HEK293 (cell line): ENCODE measurements around the gene ATF6.

Experiments
- CTCF ChIA-PET: fragments of 350-600 bp; formaldehyde crosslinking; extraction: SDS; loops from one replicate; lab custom pipeline; 2021; ENCODE audit warnings: antibody characterized with exemption; lab: Yijun Ruan, JAX
- POLR2A ChIA-PET: fragments of 300-600 bp; formaldehyde crosslinking; extraction: SDS; loops from one replicate; lab custom pipeline; 2020; ENCODE audit warnings: antibody characterized with exemption, inconsistent platforms; lab: Yijun Ruan, JAX
- H3K27ac ChIP-seq: fragments of 200-500 bp; sonication (Bioruptor generic); 2 replicates; pipeline ENCODE4 v1.5.1; 2014; ENCODE audit warnings: low read depth, low read length, control low read depth, inconsistent platforms; ENCODE audit errors: extremely low read depth
- H3K36me3 ChIP-seq, 2 experiments: fragments of 200-500 bp in 1 of 2; sonication (Bioruptor generic) in 1 of 2; 1 replicate in 1 of 2; 2 replicates in 1 of 2; pipeline ENCODE4 v1.5.1; 2014 to 2017; ENCODE audit warnings: inconsistent platforms in 2 of 2, low read length in 2 of 2; ENCODE audit not compliant: control insufficient read depth in 2 of 2, insufficient read depth in 1 of 2
- H3K4me1 ChIP-seq: fragments of 200-500 bp; sonication (Bioruptor generic); 2 replicates; pipeline ENCODE4 v1.5.1; 2014; ENCODE audit warnings: mild to moderate bottlenecking, low read length, inconsistent platforms; ENCODE audit not compliant: control insufficient read depth, insufficient read depth
- H3K4me3 ChIP-seq: 2 replicates; pipeline ENCODE4 v1.5.1; 2011; ENCODE audit warnings: low read depth, mild to moderate bottlenecking, control low read depth, low read length, moderate library complexity
- H3K9me3 ChIP-seq: fragments of 200-500 bp; sonication (Bioruptor generic); 2 replicates; pipeline ENCODE4 v1.5.1; 2014; ENCODE audit warnings: low read depth, low read length, inconsistent platforms; ENCODE audit not compliant: control insufficient read depth, insufficient read depth
- BCL11A ChIP-seq: fragments of 450-650 bp; formaldehyde crosslinking; IDR thresholded peaks from 2 replicates; pipeline ENCODE4 v1.5.1; 2016; ENCODE audit warnings: low read depth, missing biosample characterization, missing genetic modification characterization
- FEZF1 ChIP-seq: fragments of 450-650 bp; formaldehyde crosslinking; IDR thresholded peaks from 2 replicates; pipeline ENCODE4 v1.5.1; 2016; ENCODE audit warnings: missing biosample characterization, missing genetic modification characterization
- HIC1 ChIP-seq: fragments of 450-650 bp; formaldehyde crosslinking; IDR thresholded peaks from 2 replicates; pipeline ENCODE4 v1.5.1; 2016; ENCODE audit warnings: missing biosample characterization, missing genetic modification characterization
- PRDM6 ChIP-seq: fragments of 450-650 bp; formaldehyde crosslinking; IDR thresholded peaks from 2 replicates; pipeline ENCODE4 v1.5.1; 2017; ENCODE audit warnings: missing biosample characterization, missing genetic modification characterization
- TCF7L2 ChIP-seq: IDR thresholded peaks from 2 replicates; pipeline ENCODE4 v1.6.1; 2011; ENCODE audit warnings: low read depth, mild to moderate bottlenecking, inconsistent platforms, low read length, moderate library complexity, borderline replicate concordance
- YY2 ChIP-seq: fragments of 450-650 bp; formaldehyde crosslinking; IDR thresholded peaks from 2 replicates; pipeline ENCODE4 v1.5.1; 2016; ENCODE audit warnings: missing biosample characterization, missing genetic modification characterization
- ZBTB1 ChIP-seq: fragments of 450-650 bp; formaldehyde crosslinking; IDR thresholded peaks from 2 replicates; pipeline ENCODE4 v1.5.1; 2016; ENCODE audit warnings: missing biosample characterization, missing genetic modification characterization
- ZEB2 ChIP-seq: fragments of 450-650 bp; formaldehyde crosslinking; IDR thresholded peaks from 2 replicates; pipeline ENCODE4 v1.5.1; 2016; ENCODE audit warnings: missing biosample characterization, missing genetic modification characterization
- ZFP3 ChIP-seq: fragments of 450-650 bp; formaldehyde crosslinking; IDR thresholded peaks from 2 replicates; pipeline ENCODE4 v1.5.1; 2016; ENCODE audit warnings: low read depth, missing biosample characterization, missing genetic modification characterization
- ZFP41 ChIP-seq: fragments of 450-650 bp; formaldehyde crosslinking; IDR thresholded peaks from 2 replicates; pipeline ENCODE4 v1.5.1; 2016; ENCODE audit warnings: missing biosample characterization, missing genetic modification characterization, borderline replicate concordance
- ZFP69B ChIP-seq: fragments of 450-650 bp; formaldehyde crosslinking; IDR thresholded peaks from 2 replicates; pipeline ENCODE4 v1.5.1; 2016; ENCODE audit warnings: missing biosample characterization, missing genetic modification characterization
- ZNF10 ChIP-seq: fragments of 450-650 bp; formaldehyde crosslinking; IDR thresholded peaks from 2 replicates; pipeline ENCODE4 v1.5.1; 2017; ENCODE audit warnings: missing biosample characterization, missing genetic modification characterization
- ZNF121 ChIP-seq: fragments of 450-650 bp; formaldehyde crosslinking; IDR thresholded peaks from 2 replicates; pipeline ENCODE4 v1.5.1; 2016; ENCODE audit warnings: missing biosample characterization, missing genetic modification characterization
- ZNF157 ChIP-seq: fragments of 450-650 bp; formaldehyde crosslinking; IDR thresholded peaks from 2 replicates; pipeline ENCODE4 v1.5.1; 2016; ENCODE audit warnings: missing biosample characterization, missing genetic modification characterization
- ZNF174 ChIP-seq: fragments of 450-650 bp; formaldehyde crosslinking; IDR thresholded peaks from 2 replicates; pipeline ENCODE4 v1.5.0; 2017; ENCODE audit warnings: missing biosample characterization, mild to moderate bottlenecking, missing genetic modification characterization
- ZNF2 ChIP-seq: fragments of 450-650 bp; formaldehyde crosslinking; IDR thresholded peaks from 2 replicates; pipeline ENCODE4 v1.5.1; 2016; ENCODE audit warnings: missing biosample characterization, missing genetic modification characterization
- ZNF202 ChIP-seq: fragments of 450-650 bp; formaldehyde crosslinking; IDR thresholded peaks from 2 replicates; pipeline ENCODE4 v1.5.1; 2016; ENCODE audit warnings: missing biosample characterization, missing genetic modification characterization, borderline replicate concordance
- ZNF311 ChIP-seq: fragments of 450-650 bp; formaldehyde crosslinking; IDR thresholded peaks from 2 replicates; pipeline ENCODE4 v1.5.1; 2017; ENCODE audit warnings: missing biosample characterization, missing genetic modification characterization, borderline replicate concordance
- ZNF423 ChIP-seq: fragments of 450-650 bp; formaldehyde crosslinking; IDR thresholded peaks from 2 replicates; pipeline ENCODE4 v1.5.1; 2016; ENCODE audit warnings: missing biosample characterization, missing genetic modification characterization
- ZNF518A ChIP-seq: fragments of 450-650 bp; formaldehyde crosslinking; conservative IDR thresholded peaks from 2 replicates; pipeline ENCODE4 v1.5.1; 2016; ENCODE audit warnings: low read depth, missing biosample characterization, missing genetic modification characterization
- ZNF555 ChIP-seq: fragments of 450-650 bp; formaldehyde crosslinking; conservative IDR thresholded peaks from 2 replicates; pipeline ENCODE4 v1.5.1; 2017; ENCODE audit warnings: missing biosample characterization, mild to moderate bottlenecking, missing genetic modification characterization, inconsistent platforms
- ZNF558 ChIP-seq: fragments of 450-650 bp; formaldehyde crosslinking; IDR thresholded peaks from 2 replicates; pipeline ENCODE4 v1.5.1; 2016; ENCODE audit warnings: missing biosample characterization, missing genetic modification characterization
- ZNF585B ChIP-seq: fragments of 450-650 bp; formaldehyde crosslinking; IDR thresholded peaks from 2 replicates; pipeline ENCODE4 v1.5.1; 2016; ENCODE audit warnings: missing biosample characterization, missing genetic modification characterization
- ZNF596 ChIP-seq: fragments of 450-650 bp; IDR thresholded peaks from 2 replicates; pipeline ENCODE4 v1.5.0; 2018; ENCODE audit warnings: missing biosample characterization, mild to moderate bottlenecking, missing genetic modification characterization, moderate library complexity
- ZNF664 ChIP-seq: fragments of 450-650 bp; formaldehyde crosslinking; IDR thresholded peaks from 2 replicates; pipeline ENCODE4 v1.5.1; 2016; ENCODE audit warnings: missing biosample characterization, missing genetic modification characterization
- ZNF677 ChIP-seq: fragments of 450-650 bp; IDR thresholded peaks from 2 replicates; pipeline ENCODE4 v1.5.0; 2018; ENCODE audit warnings: missing biosample characterization, mild to moderate bottlenecking, missing genetic modification characterization, moderate library complexity
- ZNF785 ChIP-seq: fragments of 450-650 bp; formaldehyde crosslinking; IDR thresholded peaks from 2 replicates; pipeline ENCODE4 v1.5.1; 2016; ENCODE audit warnings: missing biosample characterization, missing genetic modification characterization

ATF6 gene

GRCh38 chr1:161840363-161840762, 74.2 kb downstream of the ATF6 start:
- Histone ChIP-seq H3K4me1 (no peaks in the 10 kb centered on the region), H3K36me3 (peaks cover 0 to 8% of the 10 kb centered on the region in 2 experiments; a peak in 2 of 3 replicates), H3K9me3 (no peaks in the 10 kb centered on the region), H3K27ac (no peak overlapping the region), H3K4me3 (no peak overlapping the region)
- POLR2A ChIA-PET, result no interaction called here
- CTCF ChIA-PET, result interaction anchor here (0.9 kb wide), 1 partner anchor 48 kb away, joined by 3 read pairs; no protein-coding TSS in a partner anchor
- TF ChIP-seq BCL11A (tag by site-specific recombination) (no peak), ZNF2 (no peak), ZNF585B (tag by site-specific recombination) (no peak), ZNF157 (tag by site-specific recombination) (no peak)

GRCh38 chr1:161843156-161843555, 77.0 kb downstream of the ATF6 start:
- Histone ChIP-seq H3K9me3 (no peaks in the 10 kb centered on the region), H3K4me1 (no peaks in the 10 kb centered on the region), H3K27ac (no peak overlapping the region), H3K4me3 (no peak overlapping the region), H3K36me3 (peaks cover 0 to 12% of the 10 kb centered on the region in 2 experiments; a peak in 2 of 3 replicates)
- ChIA-PET POLR2A (no interaction called here), CTCF (interaction anchor here (0.5 to 0.7 kb wide), 3 partner anchors 9 to 786 kb away, joined by 3 read pairs; no protein-coding TSS in a partner anchor)
- TF ChIP-seq ZNF202 (tag by site-specific recombination) (no peak), ZFP3 (no peak), ZNF785 (no peak), HIC1 (tag by site-specific recombination) (no peak), ZNF10 (tag by site-specific recombination) (no peak), ZNF174 (tag by site-specific recombination) (no peak), ZFP41 (tag by site-specific recombination) (no peak), ZEB2 (tag by site-specific recombination) (no peak), ZNF664 (tag by site-specific recombination) (no peak), ZNF596 (no peak), ZNF121 (tag by site-specific recombination) (no peak), FEZF1 (tag by site-specific recombination) (no peak), ZNF585B (tag by site-specific recombination) (no peak), ZNF423 (no peak), ZFP69B (tag by site-specific recombination) (no peak), ZNF677 (tag by site-specific recombination) (no peak), ZNF555 (tag by site-specific recombination) (no peak), ZBTB1 (tag by site-specific recombination) (no peak), TCF7L2 (no peak), ZNF311 (no peak)

GRCh38 chr1:161844696-161845095, 78.6 kb downstream of the ATF6 start:
- Histone ChIP-seq H3K9me3 (no peaks in the 10 kb centered on the region), H3K4me3 (no peak overlapping the region), H3K36me3 (peaks cover 0 to 12% of the 10 kb centered on the region in 2 experiments; a peak in 2 of 3 replicates), H3K4me1 (no peaks in the 10 kb centered on the region), H3K27ac (no peak overlapping the region)
- CTCF ChIA-PET, result interaction anchor here (0.6 kb wide), 1 partner anchor 97 kb away, joined by 4 read pairs; no protein-coding TSS in a partner anchor
- POLR2A ChIA-PET, result no interaction called here
- no peak for TF ChIP-seq ZNF558
- no peak for TF ChIP-seq ZNF518A
- TF ChIP-seq PRDM6 (tag by site-specific recombination), result no peak
- TF ChIP-seq YY2 (tag by site-specific recombination), result no peak
